ENCODE data around the gene LRCOL1.

- no peak for TF ChIP-seq ZBTB1 (CRISPR knock-in tag; IDR thresholded peaks at IDR 0.05; ENCODE audit: borderline replicate concordance)
- TF ChIP-seq ZNF646 (CRISPR knock-in tag; IDR thresholded peaks at IDR 0.05), result no peak
- TF ChIP-seq HMG20A (CRISPR knock-in tag; IDR thresholded peaks at IDR 0.05; ENCODE audit: borderline replicate concordance), result no peak
Observed at GRCh38 chr12:132555686-132556085, 54.7 kb downstream of the LRCOL1 start.

Data from HepG2 (cell line).